ENCODE data around the gene PACRG.

PACRG gene

GRCh38 chr6:162964488-162965140 lies 236.8 kb downstream of the PACRG start:
- DNase-seq (ENCODE audit: low spot score): no peak
- in situ Hi-C loops (cut with MboI; ENCODE audit: low pct_unique_long_range_greater_than_20kb, low sequenced_read_pairs, unreplicated experiment): no loop called here

GRCh38 chr6:162965366-162965765 lies 237.6 kb downstream of the PACRG start:
- no peak for DNase-seq (ENCODE audit: low spot score)
- in situ Hi-C loops (cut with MboI; ENCODE audit: low pct_unique_long_range_greater_than_20kb, low sequenced_read_pairs, unreplicated experiment): no loop called here
- no peak for TF ChIP-seq CTCF (IDR thresholded peaks at IDR 0.05; ENCODE audit: extremely low read depth, insufficient read depth, missing control alignments)

More at GRCh38 chr6:162964488-162965140, 236.8 kb downstream of the PACRG start:
- no peak for TF ChIP-seq CTCF (IDR thresholded peaks at IDR 0.05; ENCODE audit: extremely low read depth, insufficient read depth, missing control alignments)

- in situ Hi-C loops (cut with MboI; ENCODE audit: low pct_unique_long_range_greater_than_20kb, low sequenced_read_pairs, unreplicated experiment): no loop called here
- TF ChIP-seq CTCF (IDR thresholded peaks at IDR 0.05; ENCODE audit: extremely low read depth, insufficient read depth, missing control alignments): no peak
- no peak for DNase-seq (ENCODE audit: low spot score)
These were observed 242.5 kb downstream of the PACRG start for GRCh38 chr6:162970246-162970645.

- DNase-seq (ENCODE audit: low spot score): no peak
- TF ChIP-seq CTCF (IDR thresholded peaks at IDR 0.05; ENCODE audit: extremely low read depth, insufficient read depth, missing control alignments): no peak
- in situ Hi-C loops (cut with MboI; ENCODE audit: low pct_unique_long_range_greater_than_20kb, low sequenced_read_pairs, unreplicated experiment): no loop called here
These were observed 243.6 kb downstream of the PACRG start for GRCh38 chr6:162971356-162971755.

GRCh38 chr6:162973151-162973872 lies 245.5 kb downstream of the PACRG start:
- no peak for DNase-seq (ENCODE audit: low spot score)
- in situ Hi-C loops (cut with MboI; ENCODE audit: low pct_unique_long_range_greater_than_20kb, low sequenced_read_pairs, unreplicated experiment): no loop called here
- TF ChIP-seq CTCF (IDR thresholded peaks at IDR 0.05; ENCODE audit: extremely low read depth, insufficient read depth, missing control alignments): no peak

- no peak for DNase-seq (ENCODE audit: low spot score)
These were observed 246.2 kb downstream of the PACRG start for GRCh38 chr6:162973980-162974379.

More at GRCh38 chr6:162973980-162974379, 246.2 kb downstream of the PACRG start:
- TF ChIP-seq CTCF (IDR thresholded peaks at IDR 0.05; ENCODE audit: extremely low read depth, insufficient read depth, missing control alignments): no peak
- in situ Hi-C loops (cut with MboI; ENCODE audit: low pct_unique_long_range_greater_than_20kb, low sequenced_read_pairs, unreplicated experiment): no loop called here

All from GM13977 (cell line).